SU-DHL-6 (cell line): ENCODE results near the gene HBG2.

Source experiments
- H2AFZ ChIP-seq: fragments of 200-600 bp; sonication (generic); 2 replicates; pipeline ENCODE4 v1.6.1; 2014; ENCODE audit warnings: low read depth, mild to moderate bottlenecking, moderate library complexity, mixed read lengths, antibody characterized with exemption, low read length; ENCODE audit not compliant: severe bottlenecking
- H3F3A ChIP-seq: fragments of 200-600 bp; shearing (Covaris generic); 2 replicates; pipeline ENCODE4 v1.6.0; 2016; ENCODE audit warnings: antibody characterized with exemption, mild to moderate bottlenecking; ENCODE audit not compliant: insufficient read depth
- H3K27ac ChIP-seq: fragments of 200-600 bp; sonication (generic); 2 replicates; pipeline ENCODE4 v1.5.1; 2016; ENCODE audit warnings: low read depth, mild to moderate bottlenecking, low read length, moderate library complexity, mixed read lengths
- H3K27me3 ChIP-seq: fragments of 200-600 bp; sonication (generic), shearing (Covaris generic); 2 replicates; pipeline ENCODE4 v1.6.0; 2014; ENCODE audit warnings: mild to moderate bottlenecking, low read length
- H3K36me3 ChIP-seq: fragments of 200-600 bp; sonication (generic); 2 replicates; pipeline ENCODE4 v1.6.1; 2014; ENCODE audit warnings: mild to moderate bottlenecking, low read length, mixed read lengths
- H3K4me2 ChIP-seq: fragments of 300-600, 200-600 bp; shearing (Covaris generic), sonication (generic); 2 replicates; pipeline ENCODE4 v1.6.0; 2014; ENCODE audit warnings: low read length, low read depth, mild to moderate bottlenecking; ENCODE audit not compliant: poor library complexity, severe bottlenecking
- H3K4me3 ChIP-seq: fragments of 200-600 bp; sonication (generic); 2 replicates; pipeline ENCODE4 v1.5.1; 2014; ENCODE audit warnings: antibody characterized with exemption, low read length, mild to moderate bottlenecking, mixed read lengths; ENCODE audit not compliant: insufficient read depth, poor library complexity, severe bottlenecking
- H3K79me2 ChIP-seq: fragments of 200-600 bp; sonication (generic); 2 replicates; pipeline ENCODE4 v1.6.1; 2014; ENCODE audit warnings: mild to moderate bottlenecking, low read length, moderate library complexity; ENCODE audit not compliant: insufficient read depth
- H3K9ac ChIP-seq: fragments of 200-600 bp; sonication (generic); 2 replicates; pipeline ENCODE4 v1.7.0; 2014; ENCODE audit warnings: mild to moderate bottlenecking, low read length
- H3K9me2 ChIP-seq: fragments of 200-600 bp; sonication (generic); replicated peaks from 2 replicates; pipeline ENCODE4 v1.6.1; 2014; ENCODE audit warnings: low read length; ENCODE audit not compliant: insufficient read depth
- H3K9me3 ChIP-seq: fragments of 200-600 bp; sonication (generic); 2 replicates; pipeline ENCODE4 v1.6.1; 2014; ENCODE audit warnings: low read length, mixed read lengths; ENCODE audit not compliant: insufficient read depth
- H4K20me1 ChIP-seq: fragments of 200-600 bp; sonication (generic); 2 replicates; pipeline ENCODE4 v1.6.1; 2014; ENCODE audit warnings: low read depth, mild to moderate bottlenecking, antibody characterized with exemption, low read length, moderate library complexity, mixed read lengths
- CTCF ChIP-seq: fragments of 200-600 bp; sonication (generic); IDR thresholded peaks from one replicate; pipeline ENCODE4 v1.5.1; 2017; ENCODE audit warnings: antibody characterized with exemption, mild to moderate bottlenecking, low read length, moderate library complexity; ENCODE audit not compliant: insufficient read depth, poor library complexity, severe bottlenecking
- EZH2phosphoT487 ChIP-seq: fragments of 200-600 bp; sonication (generic), shearing (Covaris generic); conservative IDR thresholded peaks from 2 replicates; pipeline ENCODE4 v1.6.1; 2018; ENCODE audit warnings: mild to moderate bottlenecking, antibody characterized with exemption, low read length, moderate library complexity, mixed read lengths

HBG2 gene

GRCh38 chr11:5272395-5273017 is 17.9 kb upstream of the HBG2 start:
- no peaks in the 10 kb centered on the region for H3K9me3 ChIP-seq
- no peak overlapping the region for H3K9ac ChIP-seq
- H3K4me2 ChIP-seq: no peak overlapping the region
- H4K20me1 ChIP-seq: no peaks in the 10 kb centered on the region
- H3K9me2 ChIP-seq: no peaks in the 10 kb centered on the region
- H3K79me2 ChIP-seq: no peaks in the 10 kb centered on the region
- H2AFZ ChIP-seq: no peak overlapping the region
- no peaks in the 10 kb centered on the region for H3F3A ChIP-seq
- TF ChIP-seq CTCF (no peak), EZH2phosphoT487 (no peak)
- no peak overlapping the region for H3K4me3 ChIP-seq
- no peaks in the 10 kb centered on the region for H3K36me3 ChIP-seq
- H3K27me3 ChIP-seq: no peaks in the 10 kb centered on the region
- no peak overlapping the region for H3K27ac ChIP-seq

GRCh38 chr11:5269715-5270147 is 15.2 kb upstream of the HBG2 start, which contains the start of gene HBE1:
Gene HBE1 (minus strand): TSS chr11:5269945. CDS start chr11:5269890, 55 bp downstream.
- H3K4me3 ChIP-seq: no peak within 1 kb of the TSS
- H3K79me2 ChIP-seq: no peaks in the 10 kb centered on the region
- no peaks in the 10 kb centered on the region for H3F3A ChIP-seq
- no peak within 1 kb of the TSS for H2AFZ ChIP-seq
- H3K9me2 ChIP-seq: no peaks in the 10 kb centered on the region
- H3K27me3 ChIP-seq: no peaks in the 10 kb centered on the region
- TF ChIP-seq CTCF (no peak), EZH2phosphoT487 (no peak)
- no peak within 1 kb of the TSS for H3K4me2 ChIP-seq
- no peak within 1 kb of the TSS for H3K27ac ChIP-seq
- H3K9me3 ChIP-seq: no peaks in the 10 kb centered on the region
- no peak within 1 kb of the TSS for H3K9ac ChIP-seq
- H3K36me3 ChIP-seq: no peaks in the 10 kb centered on the region
- H4K20me1 ChIP-seq: no peaks in the 10 kb centered on the region

GRCh38 chr11:5267033-5267563 is 12.5 kb upstream of the HBG2 start:
- no peaks in the 10 kb centered on the region for H3K36me3 ChIP-seq
- H3K4me3 ChIP-seq: no peak overlapping the region
- no peaks in the 10 kb centered on the region for H3K27me3 ChIP-seq
- no peak overlapping the region for H3K9ac ChIP-seq
- H3K9me3 ChIP-seq: no peaks in the 10 kb centered on the region
- H4K20me1 ChIP-seq: no peaks in the 10 kb centered on the region
- no peaks in the 10 kb centered on the region for H3K79me2 ChIP-seq
- H2AFZ ChIP-seq: no peak overlapping the region
- no peak overlapping the region for H3K27ac ChIP-seq
- no peaks in the 10 kb centered on the region for H3F3A ChIP-seq
- H3K4me2 ChIP-seq: no peak overlapping the region
- TF ChIP-seq CTCF (no peak), EZH2phosphoT487 (no peak)
- H3K9me2 ChIP-seq: no peaks in the 10 kb centered on the region
